Hepatocyte (in vitro differentiated cells): ENCODE measurements around the gene FAM120A.

Source experiments
- EZH2phosphoT487 ChIP-seq: fragments of 200-600 bp; sonication (generic); IDR thresholded peaks from one replicate; pipeline ENCODE4 v1.6.1; 2018; ENCODE audit warnings: antibody characterized with exemption, mild to moderate bottlenecking, low read depth, moderate library complexity; ENCODE audit not compliant: unreplicated experiment, severe bottlenecking
- TF ChIP-seq, protein P1 (sequence below): fragments of 200-600 bp; sonication (generic); IDR thresholded peaks from 2 replicates; pipeline ENCODE4 v1.5.1; 2016; ENCODE audit warnings: antibody characterized with exemption, mild to moderate bottlenecking; ENCODE audit not compliant: poor library complexity

DNA sequence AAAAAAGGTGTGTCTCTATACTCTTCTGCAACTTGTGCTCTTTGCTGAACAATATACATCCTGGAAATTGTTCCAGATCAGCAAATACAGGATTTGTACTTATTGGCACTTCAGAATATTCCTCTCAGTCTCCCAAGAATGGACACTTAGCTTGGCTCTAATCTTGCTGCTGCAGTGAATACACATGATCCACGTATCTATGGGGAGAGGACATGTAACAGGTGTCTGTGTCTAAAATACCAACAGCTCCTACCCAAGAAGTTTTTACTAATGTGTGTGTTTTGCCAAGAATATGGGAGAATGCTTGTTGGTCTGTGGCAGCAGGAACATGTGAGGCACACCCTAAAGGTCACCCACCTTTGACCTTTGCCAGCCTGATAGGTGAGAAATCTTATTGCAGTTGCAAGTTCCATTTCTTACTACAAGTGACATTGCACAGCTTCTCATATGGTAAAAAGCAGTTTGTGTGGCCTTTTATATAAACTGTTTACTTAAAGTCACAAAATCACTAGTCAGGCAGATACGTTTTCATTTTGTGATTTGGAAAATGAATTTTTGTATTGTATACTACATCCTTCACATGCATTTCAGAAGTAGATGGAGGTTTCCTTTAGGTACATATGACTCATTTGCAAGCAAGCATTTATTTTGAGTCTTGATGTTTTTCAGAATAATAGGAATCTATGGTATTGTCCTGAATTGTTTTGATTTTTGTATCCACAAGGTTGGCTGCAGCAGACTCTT, 160.7 kb downstream of the FAM120A start:
- TF ChIP-seq, protein P1, sequence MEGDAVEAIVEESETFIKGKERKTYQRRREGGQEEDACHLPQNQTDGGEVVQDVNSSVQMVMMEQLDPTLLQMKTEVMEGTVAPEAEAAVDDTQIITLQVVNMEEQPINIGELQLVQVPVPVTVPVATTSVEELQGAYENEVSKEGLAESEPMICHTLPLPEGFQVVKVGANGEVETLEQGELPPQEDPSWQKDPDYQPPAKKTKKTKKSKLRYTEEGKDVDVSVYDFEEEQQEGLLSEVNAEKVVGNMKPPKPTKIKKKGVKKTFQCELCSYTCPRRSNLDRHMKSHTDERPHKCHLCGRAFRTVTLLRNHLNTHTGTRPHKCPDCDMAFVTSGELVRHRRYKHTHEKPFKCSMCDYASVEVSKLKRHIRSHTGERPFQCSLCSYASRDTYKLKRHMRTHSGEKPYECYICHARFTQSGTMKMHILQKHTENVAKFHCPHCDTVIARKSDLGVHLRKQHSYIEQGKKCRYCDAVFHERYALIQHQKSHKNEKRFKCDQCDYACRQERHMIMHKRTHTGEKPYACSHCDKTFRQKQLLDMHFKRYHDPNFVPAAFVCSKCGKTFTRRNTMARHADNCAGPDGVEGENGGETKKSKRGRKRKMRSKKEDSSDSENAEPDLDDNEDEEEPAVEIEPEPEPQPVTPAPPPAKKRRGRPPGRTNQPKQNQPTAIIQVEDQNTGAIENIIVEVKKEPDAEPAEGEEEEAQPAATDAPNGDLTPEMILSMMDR: no peak
- no peak for TF ChIP-seq EZH2phosphoT487
